ENCODE results near the gene MASP2. TPM values are rescaled to one million over a fixed set of nuclear protein-coding genes. Genes with fewer than 3 reads are reported as not detected.

Gene MASP2
- polyA plus RNA-seq, 1 of the 3 experiments (the other 2 are of a cell fraction) = not detected

- Histone ChIP-seq H3K9me3 (no peaks in the 10 kb centered on the region), H3F3A (replicated peaks; ENCODE audit: insufficient read depth) (peaks cover 6% of the 10 kb centered on the region), H3K79me2 (ENCODE audit: insufficient read depth) (peaks cover 57% of the 10 kb centered on the region), H3K9me2 (no peaks in the 10 kb centered on the region), H3K4me1 (ENCODE audit: control insufficient read depth in 1 of 2, insufficient read depth in 2 of 2, low read depth in 1 of 2, low read length in 1 of 2) (peaks cover 10 to 13% of the 10 kb centered on the region in 2 experiments; a peak in 3 of 4 replicates), H2AFZ (ENCODE audit: low read depth) (no peak overlapping the region), H3K4me3 (ENCODE audit: low read depth in 2 of 2, low read length in 1 of 2) (peak overlapping the region; percentile 84 to 98), H3K27ac (ENCODE audit: low read depth in 2 of 2, low read length in 1 of 2) (peak overlapping the region in 1 of 2 experiments; percentile 93; a peak in 3 of 4 replicates), H3K36me3 (replicated peaks in 1 of 2; ENCODE audit: control insufficient read depth in 1 of 2, insufficient read depth in 2 of 2, low read length in 1 of 2) (peaks cover 32 to 44% of the 10 kb centered on the region in 2 experiments), H3K27me3 (ENCODE audit: insufficient read depth) (no peaks in the 10 kb centered on the region), H3K9ac (peak overlapping the region; percentile 97), H4K20me1 (ENCODE audit: insufficient read depth) (peaks cover 51% of the 10 kb centered on the region), H3K4me2 (peak overlapping the region; percentile 96)
- ChIA-PET CTCF (interaction anchor here (0.9 to 2.0 kb wide), 3 partner anchors 24 to 67 kb away, joined by 3 to 12 read pairs (median 4); no protein-coding TSS in a partner anchor), POLR2A (interaction anchor here (1.6 kb wide), 1 partner anchor 68 kb away, joined by 4 read pairs; no protein-coding TSS in a partner anchor)
- TF ChIP-seq RAD21 (IDR thresholded peaks at IDR 0.05; ENCODE audit: low read length) (no peak), EZH2phosphoT487 (IDR thresholded peaks at IDR 0.05; ENCODE audit: borderline replicate concordance, low read depth) (no peak), MXI1 (IDR thresholded peaks at IDR 0.05; ENCODE audit: low read depth, low read length) (peak; percentile 7; the same call in 1 of the 2 replicates), SIN3A (IDR thresholded peaks at IDR 0.05; ENCODE audit: borderline replicate concordance, low read depth, low read length) (no peak), ELF1 (IDR thresholded peaks at IDR 0.05) (no peak), RCOR1 (IDR thresholded peaks at IDR 0.05; ENCODE audit: low read length) (0 out of 2 replicates have a peak, but pooled peaks have one; percentile 10), USF2 (IDR thresholded peaks at IDR 0.05; ENCODE audit: borderline replicate concordance, low read depth, low read length) (no peak), USF1 (IDR thresholded peaks at IDR 0.05; ENCODE audit: borderline replicate concordance, low read depth) (no peak)
- WGBS (ENCODE audit: low lambda C conversion rate) = 2% methylated on average over 8 of the region's 11 CpGs
- DNase-seq = no peak
Observed at GRCh38 chr1:11013160-11013531, 33.9 kb downstream of the MASP2 start.

GRCh38 chr1:11012260-11013159 is 34.5 kb downstream of the MASP2 start, which contains the start of gene TARDBP:
TARDBP (plus strand) TSS chr1:11012654; CDS start chr1:11013728, 1,074 bp downstream.
- Histone ChIP-seq H3K4me2 (peak within 1 kb of the TSS; percentile 96), H2AFZ (ENCODE audit: low read depth) (peak within 1 kb of the TSS; percentile 99), H3K79me2 (ENCODE audit: insufficient read depth) (peaks cover 51% of the 10 kb centered on the region), H3K9ac (peak within 1 kb of the TSS; percentile 97), H3K4me1 (ENCODE audit: control insufficient read depth in 1 of 2, insufficient read depth in 2 of 2, low read depth in 1 of 2, low read length in 1 of 2) (peaks cover 10 to 13% of the 10 kb centered on the region in 2 experiments; a peak in 3 of 4 replicates), H3K27me3 (ENCODE audit: insufficient read depth) (no peaks in the 10 kb centered on the region), H3F3A (replicated peaks; ENCODE audit: insufficient read depth) (peaks cover 6% of the 10 kb centered on the region), H3K36me3 (replicated peaks in 1 of 2; ENCODE audit: control insufficient read depth in 1 of 2, insufficient read depth in 2 of 2, low read length in 1 of 2) (peaks cover 30 to 41% of the 10 kb centered on the region in 2 experiments), H3K27ac (ENCODE audit: low read depth in 2 of 2, low read length in 1 of 2) (peak within 1 kb of the TSS; percentile 93), H3K9me3 (no peaks in the 10 kb centered on the region), H4K20me1 (ENCODE audit: insufficient read depth) (peaks cover 45% of the 10 kb centered on the region), H3K4me3 (ENCODE audit: low read depth in 2 of 2, low read length in 1 of 2) (peak within 1 kb of the TSS; percentile 84 to 98), H3K9me2 (no peaks in the 10 kb centered on the region)
- POLR2A ChIA-PET = interaction anchor here (0.5 to 1.6 kb wide), 3 partner anchors 11 to 372 kb away, joined by 3 to 4 read pairs (median 3); no protein-coding TSS in a partner anchor
- WGBS (ENCODE audit: low lambda C conversion rate) = 0% methylated on average over 16 of the region's 94 CpGs
- peak; percentile 98 for DNase-seq
- CTCF ChIA-PET = interaction anchor here (0.5 to 2.0 kb wide), 7 partner anchors 8 to 505 kb away, joined by 3 to 12 read pairs (median 3); no protein-coding TSS in a partner anchor
- TF ChIP-seq CHD2 (IDR thresholded peaks at IDR 0.05; ENCODE audit: low read length, partially characterized antibody) (peak; percentile 98), MXI1 (IDR thresholded peaks at IDR 0.05; ENCODE audit: low read depth, low read length) (peak; percentile 73; the same call in 1 of the 2 replicates), TAF1 (IDR thresholded peaks at IDR 0.05; ENCODE audit: borderline replicate concordance, low read depth, low read length) (peak; percentile 94), GABPA (IDR thresholded peaks at IDR 0.05; ENCODE audit: low read depth) (peak; percentile 28; the same call in 1 of the 2 replicates), FOSL2 (IDR thresholded peaks at IDR 0.05; ENCODE audit: borderline replicate concordance, low read depth) (no peak), ZBTB33 (IDR thresholded peaks at IDR 0.05; ENCODE audit: borderline replicate concordance, low read depth) (peak; percentile 97), CTCF (IDR thresholded peaks at IDR 0.05) (no peak), NFIC (IDR thresholded peaks at IDR 0.05; ENCODE audit: borderline replicate concordance) (no peak), FOXM1 (IDR thresholded peaks at IDR 0.05; ENCODE audit: low read depth) (no peak; the same call in 1 of the 2 replicates), USF1 (IDR thresholded peaks at IDR 0.05; ENCODE audit: borderline replicate concordance, low read depth) (no peak), SIN3A (IDR thresholded peaks at IDR 0.05; ENCODE audit: borderline replicate concordance, low read depth, low read length) (peak; percentile 51; the same call in 1 of the 2 replicates)

All from SK-N-SH (cell line).